Gastrocnemius medialis (tissue), 4 donors: ENCODE data around the gene CDH4. TPM values are rescaled to one million over a fixed set of nuclear protein-coding genes. Genes with fewer than 3 reads are reported as not detected.

ENCODE experiments used
- ATAC-seq, 2 donors: fragments of 150-250 bp; one replicate each; pipeline ENCODE4 v1.9.1; 2016
- DNase-seq, 2 donors: peaks; one replicate each; pipeline ENCODE4 v3.0.0-alpha.2; 2019
- H3K27ac ChIP-seq, 4 donors: fragments of 200-600 bp; sonication (generic); 1 replicate in 1 of 4; 2 replicates in 3 of 4; pipeline ENCODE4 v1.5.1; 2016 to 2018; ENCODE audit warnings: mild to moderate bottlenecking in 2 of 4, moderate library complexity in 1 of 4
- H3K27me3 ChIP-seq, 3 donors: fragments of 200-600 bp; sonication (generic) in 2 of 3; 1 replicate in 1 of 3; 2 replicates in 2 of 3; pipeline versions ENCODE4 v1.5.1 to v1.6.0; 2016 to 2019; ENCODE audit warnings: mild to moderate bottlenecking in 1 of 3, moderate library complexity in 1 of 3
- H3K36me3 ChIP-seq, 2 donors: fragments of 200-600 bp; sonication (generic) in 1 of 2; one replicate each; pipeline ENCODE4 v1.5.1; 2017 to 2018
- H3K4me1 ChIP-seq, 2 donors: fragments of 200-600 bp; sonication (generic) in 1 of 2; one replicate each; pipeline ENCODE4 v1.5.1; 2016 to 2017; ENCODE audit warnings: mild to moderate bottlenecking in 2 of 2
- H3K4me3 ChIP-seq, 4 donors: fragments of 200-600 bp; sonication (generic) in 3 of 4; 1 replicate in 1 of 4; 2 replicates in 3 of 4; pipeline ENCODE4 v1.5.1; 2016 to 2019; ENCODE audit warnings: mild to moderate bottlenecking in 2 of 4
- H3K9me3 ChIP-seq, 3 donors: fragments of 200-600 bp; sonication (generic) in 2 of 3; 1 replicate in 1 of 3; 2 replicates in 2 of 3; pipeline ENCODE4 v1.5.1; 2016 to 2019
- CTCF ChIP-seq, 5 experiments: fragments of 450-650 bp in 3 of 5; fragments of 200-600 bp in 2 of 5; sonication (generic) in 2 of 5; IDR thresholded peaks in 4 of 5; conservative IDR thresholded peaks in 1 of 5; 1 replicate in 4 of 5; 2 replicates in 1 of 5; pipeline ENCODE4 v1.5.1; 2016 to 2019; ENCODE audit warnings: antibody characterized with exemption in 5 of 5, mild to moderate bottlenecking in 3 of 5, moderate library complexity in 3 of 5
- POLR2A ChIP-seq, 2 donors: fragments of 450-650 bp; IDR thresholded peaks; one replicate each; pipeline ENCODE4 v1.6.1; 2017; ENCODE audit warnings: antibody characterized with exemption in 2 of 2, mild to moderate bottlenecking in 2 of 2, moderate library complexity in 2 of 2
- in situ Hi-C, 4 donors: fragments of 200-750 bp; cut with MboI; loops; one replicate each; pipeline versions ENCODE4 v1.15.0 to v1.8.0; 2017; ENCODE audit warnings: low sequenced_read_pairs in 4 of 4
- intact Hi-C: fragments of 100-400 bp; cut with DNase I; formaldehyde crosslinking; loops from one replicate; pipeline ENCODE4 v1.15.1; 2023; ENCODE audit warnings: low total_unique reads
- total RNA-seq, 4 donors: library from RNA; depleted of rRNA; stranded (reverse); fragments of >200 nt; gene quantifications; one replicate each; pipeline versions ENCODE4 v1.1.0 to v1.2.3, GENCODE V29; 2016

The CDH4 gene
- total RNA-seq, 4 donors from 2014 or later, result 0.38 to 1.2 (median 0.86) TPM

- Histone ChIP-seq H3K27me3 (no peaks in the 10 kb centered on the region), H3K4me3 (no peak overlapping the region), H3K4me1 (no peaks in the 10 kb centered on the region), H3K36me3 (no peaks in the 10 kb centered on the region), H3K27ac (no peak overlapping the region), H3K9me3 (no peaks in the 10 kb centered on the region)
- DNase-seq (no peak), ATAC-seq (no peak)
- intact Hi-C loops (no loop called here), in situ Hi-C loops (no loop called here)
- TF ChIP-seq POLR2A (IDR thresholded peaks at IDR 0.05), result no peak
- no peak for TF ChIP-seq CTCF (IDR thresholded peaks at IDR 0.05 in 4 of 5, conservative IDR thresholded peaks at IDR 0.05 in 1 of 5)
Measured at GRCh38 chr20:61366914-61367313, 114.9 kb downstream of the CDH4 start.

GRCh38 chr20:61369731-61370520 lies 117.9 kb downstream of the CDH4 start:
- Histone ChIP-seq H3K4me1 (no peaks in the 10 kb centered on the region), H3K9me3 (no peaks in the 10 kb centered on the region), H3K36me3 (no peaks in the 10 kb centered on the region), H3K27me3 (peaks cover 0 to 2% (median 0%) of the 10 kb centered on the region in 3 donors), H3K4me3 (no peak overlapping the region), H3K27ac (no peak overlapping the region)
- ATAC-seq (no peak), DNase-seq (no peak)
- in situ Hi-C loops (no loop called here), intact Hi-C loops (no loop called here)
- TF ChIP-seq POLR2A (IDR thresholded peaks at IDR 0.05), result no peak
- no peak for TF ChIP-seq CTCF (IDR thresholded peaks at IDR 0.05 in 4 of 5, conservative IDR thresholded peaks at IDR 0.05 in 1 of 5)

GRCh38 chr20:61370841-61371303 lies 118.8 kb downstream of the CDH4 start:
- H3K4me3 ChIP-seq, result no peak overlapping the region
- in situ Hi-C loops (no loop called here), intact Hi-C loops (no loop called here)
- no peak overlapping the region for H3K27ac ChIP-seq
- ATAC-seq, result no peak
- no peaks in the 10 kb centered on the region for H3K4me1 ChIP-seq
- H3K36me3 ChIP-seq, result no peaks in the 10 kb centered on the region
- H3K27me3 ChIP-seq, result peaks cover 0 to 2% (median 0%) of the 10 kb centered on the region in 3 donors
- TF ChIP-seq CTCF (IDR thresholded peaks at IDR 0.05 in 4 of 5, conservative IDR thresholded peaks at IDR 0.05 in 1 of 5), result no peak
- TF ChIP-seq POLR2A (IDR thresholded peaks at IDR 0.05), result no peak
- no peak for DNase-seq
- no peaks in the 10 kb centered on the region for H3K9me3 ChIP-seq

GRCh38 chr20:61371501-61372136 lies 119.6 kb downstream of the CDH4 start:
- no peak overlapping the region for H3K27ac ChIP-seq
- peaks cover 0 to 2% (median 0%) of the 10 kb centered on the region in 3 donors for H3K27me3 ChIP-seq
- in situ Hi-C loops (no loop called here), intact Hi-C loops (no loop called here)
- no peaks in the 10 kb centered on the region for H3K36me3 ChIP-seq
- H3K9me3 ChIP-seq, result no peaks in the 10 kb centered on the region
- DNase-seq (no peak), ATAC-seq (no peak)
- no peak overlapping the region for H3K4me3 ChIP-seq
- H3K4me1 ChIP-seq, result no peaks in the 10 kb centered on the region
- no peak for TF ChIP-seq CTCF (IDR thresholded peaks at IDR 0.05 in 4 of 5, conservative IDR thresholded peaks at IDR 0.05 in 1 of 5)
- no peak for TF ChIP-seq POLR2A (IDR thresholded peaks at IDR 0.05)
